A673 (cell line): Measurements from ENCODE around the gene MGMT. TPM values are rescaled to one million over a fixed set of nuclear protein-coding genes. Genes with fewer than 3 reads are reported as not detected.

Experiments
- BruUV-seq: library from RNA; stranded (reverse); fragments of 400-500 nt; replicated peaks from 2 replicates; lab custom pipeline; 2021; lab: Mats Ljungman, UMichigan
- CTCF ChIA-PET: fragments of 300-600 bp; sonication (Branson Sonifier 250); formaldehyde crosslinking; loops from one replicate; lab custom pipeline; 2022; ENCODE audit warnings: antibody characterized with exemption; lab: Charles Lee
- POLR2A ChIA-PET: fragments of 300-600 bp; sonication (Branson Sonifier 250); formaldehyde crosslinking; loops from one replicate; lab custom pipeline; 2022; ENCODE audit warnings: antibody characterized with exemption; ENCODE audit not compliant: low non-redundant PET; lab: Charles Lee
- DNase-seq: peaks from one replicate; pipeline ENCODE4 v3.0.0-alpha.2; 2015; ENCODE audit warnings: low spot score
- H3K27ac ChIP-seq: fragments of 200-600 bp; sonication (generic); 2 replicates; pipeline ENCODE4 v1.5.1; 2016; ENCODE audit warnings: mixed run types, low read depth, mild to moderate bottlenecking, mixed read lengths, antibody characterized with exemption, low read length; ENCODE audit not compliant: poor library complexity, severe bottlenecking
- H3K27me3 ChIP-seq: fragments of 200-600 bp; sonication (generic); replicated peaks from 2 replicates; pipeline ENCODE4 v1.6.1; 2017; ENCODE audit warnings: mixed run types, low read depth, mild to moderate bottlenecking, mixed read lengths, antibody characterized with exemption, low read length; ENCODE audit not compliant: insufficient read depth, poor library complexity
- H3K36me3 ChIP-seq: fragments of 200-600 bp; sonication (generic); 2 replicates; pipeline ENCODE4 v1.6.1; 2016; ENCODE audit warnings: mixed run types, mild to moderate bottlenecking, mixed read lengths, antibody characterized with exemption, low read length; ENCODE audit not compliant: insufficient read depth, poor library complexity, severe bottlenecking
- H3K4me1 ChIP-seq: fragments of 200-600 bp; sonication (generic); 2 replicates; pipeline ENCODE4 v1.6.1; 2017; ENCODE audit warnings: mixed run types, mild to moderate bottlenecking, mixed read lengths, antibody characterized with exemption, low read length; ENCODE audit not compliant: insufficient read depth, poor library complexity, severe bottlenecking
- H3K4me3 ChIP-seq: fragments of 200-600 bp; sonication (generic); 2 replicates; pipeline ENCODE4 v1.5.1; 2016; ENCODE audit warnings: low read depth, mixed run types, mild to moderate bottlenecking, mixed read lengths, low read length; ENCODE audit not compliant: poor library complexity, severe bottlenecking
- H3K9me3 ChIP-seq: fragments of 200-600 bp; sonication (generic); 2 replicates; pipeline ENCODE4 v1.6.1; 2016; ENCODE audit warnings: mixed run types, low read depth, mild to moderate bottlenecking, mixed read lengths, antibody characterized with exemption, low read length; ENCODE audit not compliant: poor library complexity, severe bottlenecking
- EZH2 ChIP-seq: fragments of 200-600 bp; sonication (generic); IDR thresholded peaks from 2 replicates; pipeline ENCODE4 v1.6.1; 2017; ENCODE audit warnings: borderline replicate concordance, low read depth, mild to moderate bottlenecking, mixed read lengths, antibody characterized with exemption, low read length; ENCODE audit not compliant: poor library complexity, severe bottlenecking
- intact Hi-C: fragments of 100-400 bp; cut with micrococcal nuclease; formaldehyde crosslinking; loops from one replicate; pipeline ENCODE4 v1.10.0; 2022; ENCODE audit not compliant: unreplicated experiment
- total RNA-seq: library from RNA; stranded (reverse); gene quantifications from 2 replicates; pipeline ENCODE4 v1.2.3, GENCODE V29; 2021
- TF ChIP-seq, protein P1 (sequence below): fragments of 300-800, 200-600 bp; sonication (generic); conservative IDR thresholded peaks from 2 replicates; pipeline ENCODE4 v1.5.1; 2017; ENCODE audit warnings: low read depth, mild to moderate bottlenecking, antibody characterized with exemption, low read length, moderate library complexity, mixed read lengths

MGMT gene
- total RNA-seq, 1 experiment from 2014 or later, result 19.5 TPM

DNA sequence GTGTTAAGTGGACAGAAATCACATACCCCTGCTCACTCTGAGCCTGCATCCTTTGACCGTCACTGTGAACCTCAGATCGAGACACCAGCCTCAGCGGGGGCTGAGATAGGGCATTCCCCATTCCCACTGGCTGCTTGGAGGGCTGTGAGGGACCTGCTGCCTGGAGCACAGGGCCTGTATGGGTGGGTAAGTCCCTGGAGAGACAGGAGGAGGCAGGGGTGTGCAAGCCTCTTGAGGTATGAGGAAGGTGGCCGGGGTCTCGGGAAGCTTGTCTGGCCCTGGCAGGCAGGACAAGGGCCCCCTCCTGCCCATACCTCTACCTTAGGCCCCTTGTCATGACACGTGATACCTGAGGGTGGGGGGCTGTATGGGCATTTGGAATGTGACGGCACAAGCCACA, 187.4 kb downstream of the MGMT start:
- peaks cover 3% of the 10 kb centered on the region for H3K4me1 ChIP-seq
- intact Hi-C loops, result no loop called here
- no peak overlapping the region for H3K27ac ChIP-seq
- BruUV-seq, result no TSS peak
- TF ChIP-seq, protein P1, sequence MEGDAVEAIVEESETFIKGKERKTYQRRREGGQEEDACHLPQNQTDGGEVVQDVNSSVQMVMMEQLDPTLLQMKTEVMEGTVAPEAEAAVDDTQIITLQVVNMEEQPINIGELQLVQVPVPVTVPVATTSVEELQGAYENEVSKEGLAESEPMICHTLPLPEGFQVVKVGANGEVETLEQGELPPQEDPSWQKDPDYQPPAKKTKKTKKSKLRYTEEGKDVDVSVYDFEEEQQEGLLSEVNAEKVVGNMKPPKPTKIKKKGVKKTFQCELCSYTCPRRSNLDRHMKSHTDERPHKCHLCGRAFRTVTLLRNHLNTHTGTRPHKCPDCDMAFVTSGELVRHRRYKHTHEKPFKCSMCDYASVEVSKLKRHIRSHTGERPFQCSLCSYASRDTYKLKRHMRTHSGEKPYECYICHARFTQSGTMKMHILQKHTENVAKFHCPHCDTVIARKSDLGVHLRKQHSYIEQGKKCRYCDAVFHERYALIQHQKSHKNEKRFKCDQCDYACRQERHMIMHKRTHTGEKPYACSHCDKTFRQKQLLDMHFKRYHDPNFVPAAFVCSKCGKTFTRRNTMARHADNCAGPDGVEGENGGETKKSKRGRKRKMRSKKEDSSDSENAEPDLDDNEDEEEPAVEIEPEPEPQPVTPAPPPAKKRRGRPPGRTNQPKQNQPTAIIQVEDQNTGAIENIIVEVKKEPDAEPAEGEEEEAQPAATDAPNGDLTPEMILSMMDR, result no peak
- TF ChIP-seq EZH2, result no peak
- H3K9me3 ChIP-seq, result no peaks in the 10 kb centered on the region
- ChIA-PET POLR2A (no interaction called here), CTCF (no interaction called here)
- no peaks in the 10 kb centered on the region for H3K36me3 ChIP-seq
- H3K4me3 ChIP-seq, result no peak overlapping the region
- DNase-seq, result no peak
- H3K27me3 ChIP-seq, result no peaks in the 10 kb centered on the region

DNA sequence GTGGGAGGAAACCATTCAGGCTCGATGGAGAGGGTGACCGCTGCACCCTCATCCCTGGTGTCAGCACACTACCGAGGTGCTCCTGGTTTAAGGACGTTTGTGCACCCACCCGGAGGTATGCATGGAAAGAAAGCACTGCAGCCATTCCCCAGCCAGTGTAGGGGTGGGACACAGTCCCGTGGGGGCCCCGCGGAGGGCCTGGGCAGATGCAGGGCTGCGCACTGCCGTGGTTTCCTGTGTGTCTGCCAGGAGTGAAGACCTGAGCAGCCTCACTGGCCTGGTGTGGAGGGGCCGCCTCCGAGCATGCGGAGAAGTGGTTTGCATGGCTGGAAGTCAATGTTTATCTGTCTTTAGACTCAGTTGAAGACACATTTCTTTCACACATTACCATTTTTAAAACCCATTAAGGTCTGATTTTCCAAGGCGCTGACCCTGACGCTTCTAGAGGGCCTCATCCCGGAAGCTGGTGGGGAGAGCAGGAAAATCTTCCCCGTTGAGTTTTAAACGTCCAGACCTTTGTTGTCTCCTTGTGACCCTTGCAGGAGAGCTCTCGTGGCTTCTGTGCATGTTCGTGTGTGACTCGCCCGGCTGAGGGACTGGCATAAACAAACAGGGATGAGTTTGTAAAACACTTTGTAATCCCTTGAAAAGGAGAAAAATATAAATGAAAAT, 188.1 kb downstream of the MGMT start:
- DNase-seq, result no peak
- H3K9me3 ChIP-seq, result no peaks in the 10 kb centered on the region
- POLR2A ChIA-PET, result no interaction called here
- no peak for TF ChIP-seq EZH2
- TF ChIP-seq, protein P1, result no peak
- no peaks in the 10 kb centered on the region for H3K27me3 ChIP-seq
- no peak overlapping the region for H3K4me3 ChIP-seq
- CTCF ChIA-PET, result no interaction called here
- H3K4me1 ChIP-seq, result peaks cover 7% of the 10 kb centered on the region
- BruUV-seq, result no TSS peak
- H3K36me3 ChIP-seq, result no peaks in the 10 kb centered on the region
- intact Hi-C loops, result no loop called here
- H3K27ac ChIP-seq, result no peak overlapping the region

DNA sequence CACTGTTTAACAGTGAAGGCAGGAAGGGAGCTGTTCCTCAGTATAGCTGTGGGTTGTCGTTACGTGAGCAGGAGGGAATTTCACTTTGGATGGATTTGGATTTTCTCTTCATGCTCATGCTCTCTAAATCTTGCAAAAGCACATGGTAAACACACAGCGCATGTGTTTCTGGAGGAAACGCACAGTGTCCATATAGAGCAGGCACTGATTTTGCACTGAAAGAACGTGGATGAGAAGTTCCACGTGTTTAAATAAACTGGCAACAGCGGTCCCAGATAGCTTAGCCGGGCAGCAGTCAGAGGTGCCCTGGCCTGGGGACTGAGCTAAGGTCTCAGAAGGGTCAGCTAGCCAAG, 188.6 kb downstream of the MGMT start:
- no TSS peak for BruUV-seq
- Histone ChIP-seq H3K36me3 (no peaks in the 10 kb centered on the region), H3K9me3 (no peaks in the 10 kb centered on the region), H3K4me3 (no peak overlapping the region), H3K27me3 (no peaks in the 10 kb centered on the region), H3K4me1 (peaks cover 12% of the 10 kb centered on the region), H3K27ac (no peak overlapping the region)
- TF ChIP-seq, protein P1, result no peak
- TF ChIP-seq EZH2, result no peak
- ChIA-PET CTCF (no interaction called here), POLR2A (no interaction called here)
- intact Hi-C loops, result no loop called here
- no peak for DNase-seq
